SK-N-SH treated with all-trans-retinoic acid at 6 μM for 48 hours (cell line): ENCODE measurements around the gene LBHD1.

ENCODE experiments used
- ARNTL ChIP-seq: fragments of 450-650 bp; formaldehyde crosslinking; IDR thresholded peaks from 2 replicates; pipeline ENCODE4 v1.5.0; 2020; ENCODE audit warnings: low read depth, mild to moderate bottlenecking, moderate library complexity, borderline replicate concordance
- ISL1 ChIP-seq: fragments of 250-450 bp; sonication (Bioruptor Pico); IDR thresholded peaks from 2 replicates; pipeline ENCODE4 v2.1.2; 2022; ENCODE audit warnings: mild to moderate bottlenecking, moderate library complexity
- OSR1 ChIP-seq: fragments of 250-450 bp; sonication (Bioruptor Pico); IDR thresholded peaks from 2 replicates; pipeline ENCODE4 v1.8.0; 2022; ENCODE audit warnings: moderate library complexity, mild to moderate bottlenecking, inconsistent platforms
- POU6F1 ChIP-seq: fragments of 250-450 bp; sonication (Bioruptor Pico); IDR thresholded peaks from 2 replicates; pipeline ENCODE4 v1.8.0; 2021; ENCODE audit warnings: low read depth, mild to moderate bottlenecking, moderate library complexity, borderline replicate concordance
- TCF4 ChIP-seq: fragments of 250-450 bp; sonication (Bioruptor Pico); IDR thresholded peaks from 2 replicates; pipeline ENCODE4 v1.8.0; 2021; ENCODE audit warnings: mild to moderate bottlenecking, moderate library complexity, borderline replicate concordance
- ZFP3 ChIP-seq: fragments of 250-450 bp; sonication (Bioruptor Pico); IDR thresholded peaks from 2 replicates; pipeline ENCODE4 v1.5.0; 2020; ENCODE audit warnings: mild to moderate bottlenecking, moderate library complexity
- ZFP30 ChIP-seq: fragments of 450-650 bp; formaldehyde crosslinking; IDR thresholded peaks from 2 replicates; pipeline ENCODE4 v1.5.0; 2022; ENCODE audit warnings: mild to moderate bottlenecking, moderate library complexity
- ZNF70 ChIP-seq: fragments of 450-650 bp; formaldehyde crosslinking; IDR thresholded peaks from 2 replicates; pipeline ENCODE4 v1.5.0; 2020; ENCODE audit warnings: mild to moderate bottlenecking, moderate library complexity
- ZNF8 ChIP-seq: fragments of 450-650 bp; formaldehyde crosslinking; IDR thresholded peaks from 2 replicates; pipeline ENCODE4 v1.5.0; 2020; ENCODE audit warnings: mild to moderate bottlenecking, moderate library complexity

GRCh38 chr11:62665599-62666258 is 6.3 kb downstream of the LBHD1 start:
- TF ChIP-seq ZFP3 (CRISPR knock-in tag) (0 out of 2 replicates have a peak, but pooled peaks have one; percentile 17), ISL1 (CRISPR knock-in tag) (no peak), ZNF8 (CRISPR knock-in tag) (no peak), ZFP30 (CRISPR knock-in tag) (no peak), ARNTL (CRISPR knock-in tag) (no peak), TCF4 (CRISPR knock-in tag) (no peak; the same call in 1 of the 2 replicates), POU6F1 (no peak), OSR1 (CRISPR knock-in tag) (no peak), ZNF70 (CRISPR knock-in tag) (no peak)
